ENCODE data around the gene RGS3. TPM values are rescaled to one million over a fixed set of nuclear protein-coding genes. Genes with fewer than 3 reads are reported as not detected.

RGS3 gene
- polyA plus RNA-seq, 4 donors, result 35.5 to 45.7 (median 43.6) TPM

- DNase-seq (ENCODE audit: low read depth in 4 of 4, low spot score in 3 of 4), result no peak
Measured at GRCh38 chr9:113464286-113464660, 746 bp downstream of the RGS3 start.

GRCh38 chr9:113465599-113466140 is 2.1 kb downstream of the RGS3 start:
- DNase-seq (ENCODE audit: low read depth in 4 of 4, low spot score in 3 of 4), result no peak

GRCh38 chr9:113467183-113467582 is 3.7 kb downstream of the RGS3 start:
- no peak for DNase-seq (ENCODE audit: low read depth in 4 of 4, low spot score in 3 of 4)

- DNase-seq (ENCODE audit: low read depth in 4 of 4, low spot score in 3 of 4), result no peak
Measured at GRCh38 chr9:113468716-113469448, 5.4 kb downstream of the RGS3 start.

GRCh38 chr9:113471143-113471542 is 7.6 kb downstream of the RGS3 start:
- DNase-seq (ENCODE audit: low read depth in 4 of 4, low spot score in 3 of 4), result no peak

- no peak for DNase-seq (ENCODE audit: low read depth in 4 of 4, low spot score in 3 of 4)
Measured at GRCh38 chr9:113471566-113471965, 8.0 kb downstream of the RGS3 start.

GRCh38 chr9:113472199-113472598 is 8.7 kb downstream of the RGS3 start:
- no peak for DNase-seq (ENCODE audit: low read depth in 4 of 4, low spot score in 3 of 4)

- DNase-seq (ENCODE audit: low read depth in 4 of 4, low spot score in 3 of 4), result no peak
Measured at GRCh38 chr9:113474360-113475028, 11.0 kb downstream of the RGS3 start.

- DNase-seq (ENCODE audit: low read depth in 4 of 4, low spot score in 3 of 4), result no peak
Measured at GRCh38 chr9:113475031-113475430, 11.5 kb downstream of the RGS3 start.

GRCh38 chr9:113475992-113476391 is 12.5 kb downstream of the RGS3 start:
- no peak for DNase-seq (ENCODE audit: low read depth in 4 of 4, low spot score in 3 of 4)

GRCh38 chr9:113476511-113476916 is 13.0 kb downstream of the RGS3 start:
- no peak for DNase-seq (ENCODE audit: low read depth in 4 of 4, low spot score in 3 of 4)

GRCh38 chr9:113477058-113477457 is 13.5 kb downstream of the RGS3 start:
- no peak for DNase-seq (ENCODE audit: low read depth in 4 of 4, low spot score in 3 of 4)

- no peak for DNase-seq (ENCODE audit: low read depth in 4 of 4, low spot score in 3 of 4)
Measured at GRCh38 chr9:113477661-113478060, 14.1 kb downstream of the RGS3 start.

GRCh38 chr9:113479174-113479621 is 15.7 kb downstream of the RGS3 start:
- DNase-seq (ENCODE audit: low read depth in 4 of 4, low spot score in 3 of 4), result no peak

- DNase-seq (ENCODE audit: low read depth in 4 of 4, low spot score in 3 of 4), result no peak
Measured at GRCh38 chr9:113480612-113481011, 17.1 kb downstream of the RGS3 start.

GRCh38 chr9:113481176-113481787 is 17.8 kb downstream of the RGS3 start:
- DNase-seq (ENCODE audit: low read depth in 4 of 4, low spot score in 3 of 4), result no peak

- DNase-seq (ENCODE audit: low read depth in 4 of 4, low spot score in 3 of 4), result no peak
Measured at GRCh38 chr9:113482341-113482740, 18.8 kb downstream of the RGS3 start.

- DNase-seq (ENCODE audit: low read depth in 4 of 4, low spot score in 3 of 4), result no peak
Measured at GRCh38 chr9:113482991-113483675, 19.6 kb downstream of the RGS3 start.

GRCh38 chr9:113483676-113484257 is 20.2 kb downstream of the RGS3 start:
- no peak for DNase-seq (ENCODE audit: low read depth in 4 of 4, low spot score in 3 of 4)

- no peak for DNase-seq (ENCODE audit: low read depth in 4 of 4, low spot score in 3 of 4)
Measured at GRCh38 chr9:113484258-113484730, 20.8 kb downstream of the RGS3 start.

- no peak for DNase-seq (ENCODE audit: low read depth in 4 of 4, low spot score in 3 of 4)
Measured at GRCh38 chr9:113485761-113486115, 22.2 kb downstream of the RGS3 start.
